HG02870 (cell line): Measurements from ENCODE around the gene HSD17B8.
A peak's percentile ranks its signal among the peaks of the same experiment; 100 is the strongest.
"Not testable (repeated sequence)": the region's sequence is repeated elsewhere in the genome, so short reads cannot be mapped to it uniquely, and the experiment has no call there.

ENCODE experiments used
- ATAC-seq: cut with Tn5 transposase; IDR thresholded peaks from one replicate; pipeline ENCODE4 v1.9.1; 2021; ENCODE audit warnings: mild to moderate bottlenecking, moderate library complexity; ENCODE audit not compliant: unreplicated experiment

Gene HSD17B8

GRCh38 chr6:33205191-33206026, 954 bp downstream of the HSD17B8 start:
- ATAC-seq: no peak

- no peak for ATAC-seq
Measured at GRCh38 chr6:33206027-33206863, 1.8 kb downstream of the HSD17B8 start.

- ATAC-seq: no peak
Measured at GRCh38 chr6:33206864-33207551, 2.6 kb downstream of the HSD17B8 start.

GRCh38 chr6:33207552-33208090, 3.2 kb downstream of the HSD17B8 start:
- ATAC-seq: no peak

- peak; percentile 40 for ATAC-seq
Measured at GRCh38 chr6:33208091-33208967, 3.9 kb downstream of the HSD17B8 start, which contains the start of gene RING1. Gene RING1 (plus strand): TSS chr6:33208500. CDS start chr6:33208823, 323 bp downstream.

- ATAC-seq: no peak
Measured at GRCh38 chr6:33209856-33210255, 5.4 kb downstream of the HSD17B8 start.

GRCh38 chr6:33211136-33211535, 6.7 kb downstream of the HSD17B8 start:
- ATAC-seq: no peak

GRCh38 chr6:33211666-33212422, 7.4 kb downstream of the HSD17B8 start:
- no peak for ATAC-seq

GRCh38 chr6:33212857-33213165, 8.4 kb downstream of the HSD17B8 start:
- ATAC-seq: no peak

GRCh38 chr6:33213166-33213988, 8.9 kb downstream of the HSD17B8 start:
- no peak for ATAC-seq

GRCh38 chr6:33213989-33214335, 9.5 kb downstream of the HSD17B8 start:
- no peak for ATAC-seq

GRCh38 chr6:33215271-33216116, 11.0 kb downstream of the HSD17B8 start:
- ATAC-seq: no peak

- ATAC-seq: no peak
Measured at GRCh38 chr6:33216117-33216649, 11.7 kb downstream of the HSD17B8 start.

- ATAC-seq: no peak
Measured at GRCh38 chr6:33217246-33217645, 12.8 kb downstream of the HSD17B8 start.

GRCh38 chr6:33217681-33218080, 13.2 kb downstream of the HSD17B8 start:
- no peak for ATAC-seq

GRCh38 chr6:33226503-33227120, 22.2 kb downstream of the HSD17B8 start:
- not testable (repeated sequence) for ATAC-seq

GRCh38 chr6:33235221-33235634, 30.8 kb downstream of the HSD17B8 start:
- ATAC-seq: no peak
